A549 (cell line): ENCODE data around the gene LIPA. TPM values are rescaled to one million over a fixed set of nuclear protein-coding genes. Genes with fewer than 3 reads are reported as not detected.

Experiments
- ATAC-seq, 2 experiments: fragments of 200-7000 bp in 1 of 2; fragments of >200 bp in 1 of 2; cut with Nextera tagmentation in 1 of 2; cut with Tn5 transposase in 1 of 2; 3 replicates each; pipeline versions ENCODE4 v1.8.0 to v1.9.1; 2018 to 2020; ENCODE audit warnings: mild to moderate bottlenecking in 1 of 2, moderate library complexity in 1 of 2
- CTCF ChIA-PET: fragments of 300-600 bp; sonication (Branson Sonifier 250); formaldehyde crosslinking; extraction: SDS; loops from one replicate; lab custom pipeline; 2021; ENCODE audit warnings: antibody characterized with exemption, inconsistent platforms; lab: Yijun Ruan, JAX
- POLR2A ChIA-PET: fragments of 350-600 bp; formaldehyde crosslinking; extraction: SDS; loops from one replicate; lab custom pipeline; 2021; ENCODE audit warnings: antibody characterized with exemption, inconsistent platforms; lab: Yijun Ruan, JAX
- DNase-seq, 2 experiments: peaks; one replicate each; pipeline versions ENCODE4 v3.0.0 to v3.0.0-alpha.2; 2011 to 2016; ENCODE audit warnings: low read depth in 1 of 2, low spot score in 1 of 2
- FAIRE-seq: peaks from 2 replicates; lab custom pipeline; 2011; peaks lifted over from hg19 to GRCh38; lab: Jason Lieb, UNC
- H3K27ac ChIP-seq, 2 experiments: fragments of >200 bp; sonication (Bioruptor Twin); formaldehyde crosslinking; 3 replicates each; pipeline ENCODE4 v1.5.1; 2016 to 2017
- H3K4me1 ChIP-seq: fragments of >200 bp; sonication (Bioruptor Twin); formaldehyde crosslinking; 3 replicates; pipeline ENCODE4 v1.6.1; 2016
- H3K4me2 ChIP-seq: fragments of >200 bp; sonication (Bioruptor Twin); formaldehyde crosslinking; 3 replicates; pipeline ENCODE4 v1.6.1; 2016
- H3K4me3 ChIP-seq: fragments of >200 bp; sonication (Bioruptor Twin); formaldehyde crosslinking; 3 replicates; pipeline ENCODE4 v1.5.1; 2016
- H3K9me3 ChIP-seq: fragments of >200 bp; sonication (Bioruptor Twin); formaldehyde crosslinking; 3 replicates; pipeline ENCODE4 v1.6.1; 2016
- BHLHE40 ChIP-seq: IDR thresholded peaks from 2 replicates; pipeline ENCODE4 v1.6.1; 2012; ENCODE audit warnings: low read depth, low read length, inconsistent platforms
- CEBPB ChIP-seq, 2 experiments: fragments of >200 bp in 1 of 2; sonication (Bioruptor Twin) in 1 of 2; formaldehyde crosslinking in 1 of 2; IDR thresholded peaks; 2 replicates each; pipeline ENCODE4 v1.6.1; 2012 to 2016
- CTCF ChIP-seq: fragments of >200 bp; sonication (Bioruptor Twin); formaldehyde crosslinking; IDR thresholded peaks from 3 replicates; pipeline ENCODE4 v1.5.1; 2016
- EP300 ChIP-seq, 2 experiments: fragments of >200 bp; sonication (Bioruptor Twin); formaldehyde crosslinking; IDR thresholded peaks; 2 replicates in 1 of 2; 3 replicates in 1 of 2; pipeline ENCODE4 v1.6.1; 2016 to 2017
- ESRRA ChIP-seq: fragments of 150-350 bp; IDR thresholded peaks from 2 replicates; pipeline ENCODE4 v1.6.1; 2014; ENCODE audit warnings: mild to moderate bottlenecking, low read length, borderline replicate concordance
- FOSB ChIP-seq: fragments of 250-450 bp; sonication (Bioruptor Pico); IDR thresholded peaks from 2 replicates; pipeline ENCODE4 v1.5.0; 2020; ENCODE audit warnings: mild to moderate bottlenecking, moderate library complexity
- FOSL2 ChIP-seq, 2 experiments: fragments of 450-650 bp in 1 of 2; fragments of >200 bp in 1 of 2; sonication (Bioruptor Twin) in 1 of 2; formaldehyde crosslinking; IDR thresholded peaks; 2 replicates each; pipeline versions ENCODE4 v1.5.0 to v1.6.1; 2016 to 2020; ENCODE audit warnings: mild to moderate bottlenecking in 1 of 2, moderate library complexity in 1 of 2
- HDAC2 ChIP-seq: fragments of 200-600 bp; sonication (generic); IDR thresholded peaks from 2 replicates; pipeline ENCODE4 v1.6.1; 2016
- HOXA7 ChIP-seq: fragments of 250-450 bp; sonication (Bioruptor Pico); IDR thresholded peaks from 2 replicates; pipeline ENCODE4 v1.5.0; 2020; ENCODE audit warnings: mild to moderate bottlenecking, moderate library complexity
- MAFK ChIP-seq: fragments of 450-650 bp; IDR thresholded peaks from 2 replicates; pipeline ENCODE4 v1.6.1; 2014; ENCODE audit not compliant: partially characterized antibody
- NFE2L2 ChIP-seq: fragments of 150-350 bp; conservative IDR thresholded peaks from 2 replicates; pipeline ENCODE4 v1.6.1; 2014; ENCODE audit warnings: low read length
- NR3C1 ChIP-seq: fragments of >200 bp; sonication (Bioruptor Twin); formaldehyde crosslinking; IDR thresholded peaks from 3 replicates; pipeline ENCODE4 v1.6.1; 2017
- PHF8 ChIP-seq: fragments of 200-600 bp; sonication (generic); IDR thresholded peaks from 2 replicates; pipeline ENCODE4 v1.6.1; 2016; ENCODE audit warnings: low read depth, mild to moderate bottlenecking, antibody characterized with exemption, moderate library complexity, borderline replicate concordance
- POLR2A ChIP-seq: IDR thresholded peaks from 2 replicates; pipeline ENCODE4 v1.6.1; 2012; ENCODE audit warnings: mild to moderate bottlenecking, low read length
- RARB ChIP-seq: fragments of 250-450 bp; sonication (Bioruptor Pico); IDR thresholded peaks from 2 replicates; pipeline ENCODE4 v1.8.0; 2021; ENCODE audit warnings: mild to moderate bottlenecking, moderate library complexity
- RCOR1 ChIP-seq: fragments of 150-350 bp; IDR thresholded peaks from 2 replicates; pipeline ENCODE4 v1.6.1; 2014; ENCODE audit warnings: antibody characterized with exemption, low read length, low read depth
- REST ChIP-seq: fragments of 200-600 bp; sonication (generic); IDR thresholded peaks from 2 replicates; pipeline ENCODE4 v1.6.1; 2016; ENCODE audit warnings: antibody characterized with exemption, mild to moderate bottlenecking, moderate library complexity
- RFX5 ChIP-seq: fragments of 450-650 bp; IDR thresholded peaks from 2 replicates; pipeline ENCODE4 v1.7.1; 2014; ENCODE audit warnings: antibody characterized with exemption, mild to moderate bottlenecking, moderate library complexity
- SMC3 ChIP-seq: fragments of >200 bp; sonication (Bioruptor Twin); formaldehyde crosslinking; IDR thresholded peaks from 3 replicates; pipeline ENCODE4 v1.6.1; 2018; ENCODE audit warnings: inconsistent platforms
- SREBF2 ChIP-seq: fragments of 450-650 bp; IDR thresholded peaks from 2 replicates; pipeline ENCODE4 v1.6.1; 2014; ENCODE audit warnings: mild to moderate bottlenecking, moderate library complexity
- TP53 ChIP-seq: fragments of 250-450 bp; sonication (Bioruptor Pico); IDR thresholded peaks from 2 replicates; pipeline ENCODE4 v1.5.0; 2021; ENCODE audit warnings: mild to moderate bottlenecking, moderate library complexity
- ZC3H11A ChIP-seq: fragments of 450-650 bp; IDR thresholded peaks from 2 replicates; pipeline ENCODE4 v1.6.1; 2014; ENCODE audit warnings: antibody characterized with exemption, mild to moderate bottlenecking
- ZFP36 ChIP-seq: fragments of 450-650 bp; IDR thresholded peaks from 2 replicates; pipeline ENCODE4 v1.6.1; 2014; ENCODE audit warnings: borderline replicate concordance; ENCODE audit not compliant: partially characterized antibody
- WGBS: methylation state at CpG from one replicate; pipeline ENCODE4 v1.1.6; 2017; ENCODE audit errors: missing lambda C conversion rate; 5-methylcytosine and 5-hydroxymethylcytosine counted together
- polyA plus RNA-seq, 4 experiments: library from polyadenylated mRNA; depleted of rRNA in 3 of 4; stranded (reverse); fragments of >200 nt; fragmentation: RNase III in 1 of 4; extraction: RNeasy Plus Mini Kit Qiagen cat#74134 plus additional on column Dnase treatment in 1 of 4; gene quantifications; 2 replicates in 3 of 4; 3 replicates in 1 of 4; pipeline ENCODE4 v1.2.3, GENCODE V29; 2011 to 2017

The LIPA gene
- polyA plus RNA-seq, 2 of the 4 experiments (the other 2 are of a cell fraction), result 51.2 to 80.2 TPM

- ChIA-PET POLR2A (no interaction called here), CTCF (interaction anchor here (1.0 to 1.9 kb wide), 3 partner anchors 82 to 119 kb away, joined by 3 to 6 read pairs (median 3); no protein-coding TSS in a partner anchor)
- Histone ChIP-seq H3K4me3 (no peak overlapping the region), H3K9me3 (no peaks in the 10 kb centered on the region), H3K4me1 (peaks cover 7% of the 10 kb centered on the region), H3K4me2 (no peak overlapping the region; the same call in 2 of the 3 replicates)
- no peak for DNase-seq
- WGBS, result 74% methylated on average over 3 of the region's 3 CpGs
- no peak for FAIRE-seq
- no peak for ATAC-seq
- TF ChIP-seq CTCF, result no peak
- TF ChIP-seq CEBPB (IDR thresholded peaks at IDR 0.05), result peak in 1 of 2 experiments; percentile 20; a peak in 1 of 4 replicates
- TF ChIP-seq MAFK, result peak; percentile 22
- TF ChIP-seq, all 56 proteins: peak for 2
- H3K27ac ChIP-seq, result no peak overlapping the region; a peak in 1 of 6 replicates
Measured at GRCh38 chr10:89269433-89270152, 18.0 kb upstream of the LIPA start.

GRCh38 chr10:89266721-89267453 is 15.3 kb upstream of the LIPA start:
- FAIRE-seq (no peak), ATAC-seq (no peak), DNase-seq (no peak)
- H3K4me3 ChIP-seq, result no peak overlapping the region
- CTCF ChIA-PET, result interaction anchor here (4.7 kb wide), 1 partner anchor 102 kb away, joined by 27 read pairs; no protein-coding TSS in a partner anchor
- no peak overlapping the region for H3K4me2 ChIP-seq
- POLR2A ChIA-PET, result no interaction called here
- WGBS, result 45% methylated on average over 1 of the region's 1 CpG
- H3K4me1 ChIP-seq, result peaks cover 20% of the 10 kb centered on the region
- TF ChIP-seq RFX5, result no peak
- TF ChIP-seq POLR2A, result no peak
- TF ChIP-seq ZC3H11A, result no peak
- TF ChIP-seq NR3C1, result no peak
- no peak for TF ChIP-seq HOXA7
- TF ChIP-seq HDAC2, result no peak
- H3K9me3 ChIP-seq, result no peaks in the 10 kb centered on the region
- no peak overlapping the region for H3K27ac ChIP-seq

GRCh38 chr10:89263531-89263930 is 12.0 kb upstream of the LIPA start:
- ATAC-seq (no peak), DNase-seq (no peak), FAIRE-seq (no peak)
- H3K27ac ChIP-seq, result peak overlapping the region in 1 of 2 experiments; percentile 62; a peak in 2 of 6 replicates
- TF ChIP-seq POLR2A (no peak), NFE2L2 (no peak), ZFP36 (no peak), SREBF2 (no peak), SMC3 (no peak), REST (no peak), TP53 (CRISPR knock-in tag) (no peak), RARB (no peak), ESRRA (no peak), FOSL2 (IDR thresholded peaks at IDR 0.05) (no peak), FOSL2 (CRISPR knock-in tag; IDR thresholded peaks at IDR 0.05) (no peak), BHLHE40 (no peak), FOSB (no peak), EP300 (IDR thresholded peaks at IDR 0.05) (no peak), PHF8 (no peak), RCOR1 (no peak), RFX5 (no peak)
- 100% methylated on average over 1 of the region's 1 CpG for WGBS
- ChIA-PET CTCF (interaction anchor here (1.0 to 4.7 kb wide), 3 partner anchors 12 to 122 kb away, joined by 3 to 27 read pairs (median 3); no protein-coding TSS in a partner anchor), POLR2A (interaction anchor here (0.6 to 1.2 kb wide), 2 partner anchors 12 to 280 kb away, joined by 3 to 4 read pairs; partner anchors contain the start of gene LIPA)
- peaks cover 29% of the 10 kb centered on the region for H3K4me1 ChIP-seq
- H3K4me2 ChIP-seq, result no peak overlapping the region
- H3K9me3 ChIP-seq, result no peaks in the 10 kb centered on the region
- no peak overlapping the region for H3K4me3 ChIP-seq
